Activated naive CD8-positive, alpha-beta T cell treated with anti-CD3 and anti-CD28 coated beads, Interleukin-2, amount 50 U/mL, for 16 hours (primary cell): ENCODE results near the gene RBM33.

ENCODE experiments used
- DNase-seq: peaks from one replicate; pipeline ENCODE4 v3.0.0-alpha.2; 2020; ENCODE audit warnings: low read depth, low spot score

RBM33 gene

GRCh38 chr7:155824227-155824886 is 179.9 kb downstream of the RBM33 start:
- no peak for DNase-seq

DNA sequence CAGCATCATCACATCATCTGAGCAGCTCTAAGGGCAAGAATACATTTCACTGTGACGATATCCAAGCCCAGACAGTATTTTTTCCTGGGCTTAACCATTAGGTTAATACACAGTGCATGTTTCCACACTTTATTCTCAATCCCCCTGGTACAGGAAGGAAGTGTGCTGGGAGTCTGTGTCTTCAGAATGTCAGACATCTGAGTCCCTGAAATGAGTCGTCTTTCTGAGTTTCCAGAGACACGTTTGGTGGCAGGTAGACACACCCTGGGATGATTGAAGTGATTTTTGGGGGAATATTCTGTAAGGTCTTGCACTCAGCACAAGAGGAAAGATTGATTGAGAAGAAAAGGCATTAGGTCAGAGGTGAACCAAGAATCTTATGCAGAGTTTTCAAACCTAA is 180.9 kb downstream of the RBM33 start:
- no peak for DNase-seq

DNA sequence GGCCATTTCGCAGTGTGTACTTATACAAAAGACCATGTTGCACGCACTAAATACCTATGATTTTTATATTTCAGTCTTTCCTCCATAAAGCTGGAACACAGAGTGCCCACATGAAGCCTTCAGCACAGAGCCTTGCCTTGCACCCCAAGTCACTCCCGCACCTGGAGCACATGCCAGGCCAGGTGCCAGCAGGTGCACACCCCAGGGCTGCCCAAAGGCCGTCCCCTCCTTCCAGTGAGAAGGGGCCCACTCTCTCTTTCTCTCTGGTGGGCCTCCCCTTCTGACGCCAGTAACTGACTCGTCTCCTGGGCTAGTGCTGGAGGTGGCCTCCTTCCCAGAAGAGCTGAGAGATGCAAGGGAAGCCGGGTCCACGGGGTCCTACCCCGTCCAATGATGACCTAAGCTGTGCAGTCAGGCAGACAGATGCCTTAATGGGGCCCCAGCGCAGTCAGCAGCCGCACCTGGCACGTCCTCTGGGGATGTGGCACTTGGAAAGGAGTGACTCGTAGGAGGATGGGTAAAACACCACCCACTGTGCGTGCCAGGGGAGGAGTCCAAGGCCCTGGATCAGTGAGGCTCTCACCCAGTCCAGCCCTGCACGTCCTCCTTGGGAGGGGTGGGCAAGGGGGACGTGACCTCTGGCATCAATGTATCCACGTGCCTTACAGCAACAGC is 185.5 kb downstream of the RBM33 start:
- no peak for DNase-seq
